Body of pancreas (tissue), 4 donors: ENCODE measurements around the gene WASL.

Experiments used
- POLR2A ChIP-seq, 3 donors: fragments of 450-650 bp; IDR thresholded peaks; one replicate each; pipeline ENCODE4 v1.6.1; 2016; ENCODE audit warnings: antibody characterized with exemption in 3 of 3, mild to moderate bottlenecking in 2 of 3
- TF ChIP-seq, protein P1 (sequence below), 7 experiments: fragments of 450-650 bp in 4 of 7; fragments of 200-600 bp in 3 of 7; sonication (generic) in 3 of 7; IDR thresholded peaks; one replicate each; pipeline ENCODE4 v1.5.1; 2016 to 2019; ENCODE audit warnings: antibody characterized with exemption in 7 of 7

DNA sequence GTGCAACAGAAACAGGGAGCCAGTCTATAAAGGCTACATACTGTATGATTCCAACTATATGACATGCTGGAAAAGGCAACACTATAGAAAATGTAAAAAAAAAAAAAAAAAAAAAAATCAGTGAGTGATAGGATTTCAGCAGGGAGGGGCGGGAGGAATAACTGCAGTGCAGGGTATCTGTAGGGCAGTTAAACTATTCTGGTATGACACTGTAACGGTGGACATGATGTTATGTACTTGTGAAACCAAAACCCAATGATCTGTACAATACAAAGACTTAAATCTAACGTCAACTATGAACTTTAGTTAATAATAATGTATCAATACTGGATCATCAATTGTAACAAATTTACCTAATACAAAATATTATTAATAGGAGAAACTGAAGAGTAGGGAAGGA is 14.3 kb downstream of the WASL start:
- TF ChIP-seq, protein P1, sequence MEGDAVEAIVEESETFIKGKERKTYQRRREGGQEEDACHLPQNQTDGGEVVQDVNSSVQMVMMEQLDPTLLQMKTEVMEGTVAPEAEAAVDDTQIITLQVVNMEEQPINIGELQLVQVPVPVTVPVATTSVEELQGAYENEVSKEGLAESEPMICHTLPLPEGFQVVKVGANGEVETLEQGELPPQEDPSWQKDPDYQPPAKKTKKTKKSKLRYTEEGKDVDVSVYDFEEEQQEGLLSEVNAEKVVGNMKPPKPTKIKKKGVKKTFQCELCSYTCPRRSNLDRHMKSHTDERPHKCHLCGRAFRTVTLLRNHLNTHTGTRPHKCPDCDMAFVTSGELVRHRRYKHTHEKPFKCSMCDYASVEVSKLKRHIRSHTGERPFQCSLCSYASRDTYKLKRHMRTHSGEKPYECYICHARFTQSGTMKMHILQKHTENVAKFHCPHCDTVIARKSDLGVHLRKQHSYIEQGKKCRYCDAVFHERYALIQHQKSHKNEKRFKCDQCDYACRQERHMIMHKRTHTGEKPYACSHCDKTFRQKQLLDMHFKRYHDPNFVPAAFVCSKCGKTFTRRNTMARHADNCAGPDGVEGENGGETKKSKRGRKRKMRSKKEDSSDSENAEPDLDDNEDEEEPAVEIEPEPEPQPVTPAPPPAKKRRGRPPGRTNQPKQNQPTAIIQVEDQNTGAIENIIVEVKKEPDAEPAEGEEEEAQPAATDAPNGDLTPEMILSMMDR (IDR thresholded peaks at IDR 0.05): no peak
- no peak for TF ChIP-seq POLR2A (IDR thresholded peaks at IDR 0.05)
